ENCODE data around the gene OVOL2. TPM values are rescaled to one million over a fixed set of nuclear protein-coding genes. Genes with fewer than 3 reads are reported as not detected.

OVOL2 gene
- total RNA-seq, 1 experiment from 2014 or later = not detected

DNA sequence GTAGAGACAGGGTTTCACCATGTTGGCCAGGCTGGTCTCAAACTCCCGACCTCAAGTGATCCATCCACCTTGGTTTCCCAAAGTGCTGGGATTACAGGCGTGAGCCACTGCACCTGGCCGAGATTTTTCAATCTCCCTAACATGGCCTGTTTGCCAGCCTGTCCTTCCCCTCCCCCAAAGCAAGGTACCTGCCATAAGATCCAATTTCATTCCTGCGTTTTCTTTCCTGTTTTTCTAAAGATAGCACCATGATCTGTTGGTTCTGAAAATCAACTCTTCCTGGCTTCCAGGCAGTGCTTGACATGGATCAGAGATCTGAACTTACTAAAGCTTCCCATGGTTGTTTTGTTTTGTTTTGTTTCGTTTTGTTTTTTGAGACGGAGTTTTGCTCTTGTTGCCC lies 81.4 kb downstream of the OVOL2 start:
- H3K9me3 ChIP-seq (ENCODE audit: low read length) = no peaks in the 10 kb centered on the region
- H3K9ac ChIP-seq (ENCODE audit: low read length) = no peak overlapping the region
- no peaks in the 10 kb centered on the region for H4K20me1 ChIP-seq (ENCODE audit: insufficient read depth, low read depth, low read length)
- peaks cover 75% of the 10 kb centered on the region for H3K79me2 ChIP-seq (ENCODE audit: low read length)
- H2AFZ ChIP-seq (ENCODE audit: low read length) = no peak overlapping the region
- no peak for DNase-seq
- peaks cover 29% of the 10 kb centered on the region for H3K4me1 ChIP-seq (ENCODE audit: low read length)
- no peaks in the 10 kb centered on the region for H3K9me2 ChIP-seq (replicated peaks; ENCODE audit: insufficient read depth, low read length)
- H3K4me3 ChIP-seq (ENCODE audit: low read length) = no peak overlapping the region
- H3K36me3 ChIP-seq (ENCODE audit: insufficient read depth, low read length) = peaks cover 21% of the 10 kb centered on the region
- no peak overlapping the region for H3K27ac ChIP-seq (ENCODE audit: low read length)
- H3K27me3 ChIP-seq (ENCODE audit: low read length) = no peaks in the 10 kb centered on the region
- no peak overlapping the region for H3K4me2 ChIP-seq (ENCODE audit: low read depth, low read length, poor library complexity, severe bottlenecking)

Small RNAs within 50 kb of the gene (small RNA-seq; reads per million reads assigned to genes)
- gene RNU7-137P = 0.20 reads per million

Other genes with a start within 250 kb of the OVOL2 start
- 195 and 298 TPM in 2 replicates for gene SNX5, start 89.1 kb downstream of the OVOL2 start, total RNA-seq (2014; rRNA removed; shearing (Covaris generic); ENCODE audit: low replicate concordance)
- gene MGME1, start 88.9 kb downstream of the OVOL2 start, total RNA-seq (2014; rRNA removed; shearing (Covaris generic); ENCODE audit: low replicate concordance) = 23.3 and 26.5 TPM in 2 replicates
- gene KAT14, start 79.9 kb upstream of the OVOL2 start, total RNA-seq (2014; rRNA removed; shearing (Covaris generic); ENCODE audit: low replicate concordance) = 14.5 and 18.6 TPM in 2 replicates
- 4.9 and 12.2 TPM in 2 replicates for gene PET117, start 79.9 kb upstream of the OVOL2 start, total RNA-seq (2014; rRNA removed; shearing (Covaris generic); ENCODE audit: low replicate concordance)
- gene ZNF133, start 230.6 kb upstream of the OVOL2 start, total RNA-seq (2014; rRNA removed; shearing (Covaris generic); ENCODE audit: low replicate concordance) = 15.2 and 19.5 TPM in 2 replicates

Data from Karpas-422 (cell line).